ENCODE results near the gene ZNF587. TPM values are rescaled to one million over a fixed set of nuclear protein-coding genes. Genes with fewer than 3 reads are reported as not detected.
"Not testable (repeated sequence)": the region's sequence is repeated elsewhere in the genome, so short reads cannot be mapped to it uniquely, and the experiment has no call there.

ZNF587 gene
- total RNA-seq, 1 donor from 2014 or later, result 61.3 TPM

GRCh38 chr19:57812226-57812625, 37.4 kb upstream of the ZNF587 start:
- peak overlapping the region; percentile 84 for H3K4me3 Mint-ChIP-seq
- peak overlapping the region; percentile 93 for H3K27ac Mint-ChIP-seq
- TF ChIP-seq CTCF (conservative IDR thresholded peaks at IDR 0.05), result no peak
- DNase-seq (ENCODE audit: extremely low spot score, unreplicated experiment), result no peak
- no peaks in the 10 kb centered on the region for H3K27me3 Mint-ChIP-seq
- no peaks in the 10 kb centered on the region for H3K9me3 Mint-ChIP-seq
- H3K36me3 Mint-ChIP-seq, result peaks cover 25% of the 10 kb centered on the region
- peaks cover 31% of the 10 kb centered on the region for H3K4me1 Mint-ChIP-seq (ENCODE audit: unreplicated experiment)

- peaks cover 28% of the 10 kb centered on the region for H3K4me1 Mint-ChIP-seq (ENCODE audit: unreplicated experiment)
- not testable (repeated sequence) for H3K9me3 Mint-ChIP-seq; H3K27me3 Mint-ChIP-seq; DNase-seq (ENCODE audit: extremely low spot score, unreplicated experiment)
- peak overlapping the region; percentile 96 for H3K4me3 Mint-ChIP-seq
- peak overlapping the region; percentile 93 for H3K27ac Mint-ChIP-seq
- H3K36me3 Mint-ChIP-seq, result peaks cover 20% of the 10 kb centered on the region
These were observed 36.5 kb upstream of the ZNF587 start for GRCh38 chr19:57812975-57813820.

- Mint-ChIP-seq H3K9me3 (no peaks in the 10 kb centered on the region), H3K4me1 (ENCODE audit: unreplicated experiment) (peaks cover 32% of the 10 kb centered on the region), H3K27ac (peak overlapping the region; percentile 93), H3K36me3 (peaks cover 20% of the 10 kb centered on the region), H3K4me3 (peak overlapping the region; percentile 96), H3K27me3 (no peaks in the 10 kb centered on the region)
- DNase-seq (ENCODE audit: extremely low spot score, unreplicated experiment), result no peak
- no peak for TF ChIP-seq CTCF (conservative IDR thresholded peaks at IDR 0.05)
These were observed 35.6 kb upstream of the ZNF587 start for GRCh38 chr19:57813919-57814504.

GRCh38 chr19:57814505-57815246, 35.0 kb upstream of the ZNF587 start, which contains the start of gene ZNF552:
TSS of gene ZNF552 (minus strand) at chr19:57814913. CDS start at chr19:57814743, 170 bp downstream.
- peak; percentile 75 for DNase-seq (ENCODE audit: extremely low spot score, unreplicated experiment)
- Mint-ChIP-seq H3K9me3 (no peaks in the 10 kb centered on the region), H3K27me3 (no peaks in the 10 kb centered on the region), H3K27ac (peak within 1 kb of the TSS; percentile 93), H3K36me3 (peaks cover 15% of the 10 kb centered on the region), H3K4me3 (peak within 1 kb of the TSS; percentile 96), H3K4me1 (ENCODE audit: unreplicated experiment) (peaks cover 32% of the 10 kb centered on the region)
- no peak for TF ChIP-seq CTCF (conservative IDR thresholded peaks at IDR 0.05)

GRCh38 chr19:57815247-57816075, 34.2 kb upstream of the ZNF587 start:
- TF ChIP-seq CTCF (conservative IDR thresholded peaks at IDR 0.05), result no peak
- peaks cover 40% of the 10 kb centered on the region for H3K4me1 Mint-ChIP-seq (ENCODE audit: unreplicated experiment)
- H3K9me3 Mint-ChIP-seq, result no peaks in the 10 kb centered on the region
- H3K36me3 Mint-ChIP-seq, result peaks cover 9% of the 10 kb centered on the region
- peak overlapping the region; percentile 96 for H3K4me3 Mint-ChIP-seq
- H3K27ac Mint-ChIP-seq, result peak overlapping the region; percentile 93
- DNase-seq (ENCODE audit: extremely low spot score, unreplicated experiment), result no peak
- no peaks in the 10 kb centered on the region for H3K27me3 Mint-ChIP-seq

Measured in type B pancreatic cell (in vitro differentiated cells).